ENCODE results near the gene NXPH4. TPM values are rescaled to one million over a fixed set of nuclear protein-coding genes. Genes with fewer than 3 reads are reported as not detected.

Gene NXPH4
- total and polyA plus RNA-seq, 2 donors (not counting 1 experiment from before 2014, with no cell fraction given) = 3.5 to 8.6 TPM

GRCh38 chr12:57193706-57194245, 22.8 kb upstream of the NXPH4 start:
- no peak for DNase-seq
- Histone ChIP-seq H3K4me1 (ENCODE audit: control insufficient read depth in 2 of 2, insufficient read depth in 2 of 2, low read length in 2 of 2) (no peaks in the 10 kb centered on the region), H3K9ac (ENCODE audit: low read length) (no peak overlapping the region), H3K4me2 (replicated peaks; ENCODE audit: low read depth, low read length, poor library complexity, severe bottlenecking) (no peak overlapping the region), H3K4me3 (ENCODE audit: control extremely low read depth in 1 of 5, extremely low read depth in 1 of 5, insufficient read depth in 1 of 5, low read depth in 2 of 5, low read length in 4 of 5) (no peak overlapping the region), H4K20me1 (ENCODE audit: control insufficient read depth, insufficient read depth, low read length, poor library complexity, severe bottlenecking) (no peaks in the 10 kb centered on the region), H3K36me3 (replicated peaks in 1 of 2; ENCODE audit: control extremely low read depth in 1 of 2, control insufficient read depth in 1 of 2, extremely low read depth in 1 of 2, insufficient read depth in 2 of 2, low read length in 1 of 2) (no peaks in the 10 kb centered on the region), H2AFZ (ENCODE audit: insufficient read depth, low read depth, low read length, poor library complexity, severe bottlenecking) (no peak overlapping the region), H3K27me3 (replicated peaks in 1 of 4; ENCODE audit: control extremely low read depth in 1 of 4, control insufficient read depth in 3 of 4, insufficient read depth in 4 of 4, low read length in 3 of 4) (no peaks in the 10 kb centered on the region), H3K9me3 (ENCODE audit: control extremely low read depth in 1 of 3, control insufficient read depth in 2 of 3, insufficient read depth in 1 of 3, low read length in 2 of 3) (no peaks in the 10 kb centered on the region), H3K27ac (ENCODE audit: low read length in 2 of 2) (no peak overlapping the region), H3K79me2 (ENCODE audit: control insufficient read depth, insufficient read depth, low read length) (no peaks in the 10 kb centered on the region)
- CTCF ChIA-PET = interaction anchor here (1.5 kb wide), 1 partner anchor 10 kb away, joined by 3 read pairs; no protein-coding TSS in a partner anchor
- no peak overlapping the region for H3K27ac Mint-ChIP-seq
- H3K4me3 Mint-ChIP-seq = no peak overlapping the region
- no peaks in the 10 kb centered on the region for H3K4me1 Mint-ChIP-seq
- WGBS (ENCODE audit: insufficient coverage) = 93% methylated on average over 19 of the region's 19 CpGs
- no peak for ATAC-seq (ENCODE audit: low read depth)
- intact Hi-C loops (cut with micrococcal nuclease) = no loop called here
- TF ChIP-seq, protein P1, sequence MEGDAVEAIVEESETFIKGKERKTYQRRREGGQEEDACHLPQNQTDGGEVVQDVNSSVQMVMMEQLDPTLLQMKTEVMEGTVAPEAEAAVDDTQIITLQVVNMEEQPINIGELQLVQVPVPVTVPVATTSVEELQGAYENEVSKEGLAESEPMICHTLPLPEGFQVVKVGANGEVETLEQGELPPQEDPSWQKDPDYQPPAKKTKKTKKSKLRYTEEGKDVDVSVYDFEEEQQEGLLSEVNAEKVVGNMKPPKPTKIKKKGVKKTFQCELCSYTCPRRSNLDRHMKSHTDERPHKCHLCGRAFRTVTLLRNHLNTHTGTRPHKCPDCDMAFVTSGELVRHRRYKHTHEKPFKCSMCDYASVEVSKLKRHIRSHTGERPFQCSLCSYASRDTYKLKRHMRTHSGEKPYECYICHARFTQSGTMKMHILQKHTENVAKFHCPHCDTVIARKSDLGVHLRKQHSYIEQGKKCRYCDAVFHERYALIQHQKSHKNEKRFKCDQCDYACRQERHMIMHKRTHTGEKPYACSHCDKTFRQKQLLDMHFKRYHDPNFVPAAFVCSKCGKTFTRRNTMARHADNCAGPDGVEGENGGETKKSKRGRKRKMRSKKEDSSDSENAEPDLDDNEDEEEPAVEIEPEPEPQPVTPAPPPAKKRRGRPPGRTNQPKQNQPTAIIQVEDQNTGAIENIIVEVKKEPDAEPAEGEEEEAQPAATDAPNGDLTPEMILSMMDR (IDR thresholded peaks at IDR 0.05) = no peak
- TF ChIP-seq EZH2 (IDR thresholded peaks at IDR 0.05; ENCODE audit: borderline replicate concordance, insufficient read depth, low read depth, low read length, poor library complexity, severe bottlenecking) = no peak
- POLR2A ChIA-PET = no interaction called here
- no peaks in the 10 kb centered on the region for H3K9me3 Mint-ChIP-seq (ENCODE audit: insufficient read depth)
- H3K27me3 Mint-ChIP-seq = no peaks in the 10 kb centered on the region

GRCh38 chr12:57194253-57194652, 22.3 kb upstream of the NXPH4 start:
- DNase-seq (no peak), ATAC-seq (ENCODE audit: low read depth) (no peak)
- TF ChIP-seq, protein P1 (IDR thresholded peaks at IDR 0.05) = no peak
- TF ChIP-seq EZH2 (IDR thresholded peaks at IDR 0.05; ENCODE audit: borderline replicate concordance, insufficient read depth, low read depth, low read length, poor library complexity, severe bottlenecking) = no peak
- H3K27ac ChIP-seq (ENCODE audit: low read length in 2 of 2) = no peak overlapping the region
- no peaks in the 10 kb centered on the region for H3K27me3 ChIP-seq (replicated peaks in 1 of 4; ENCODE audit: control extremely low read depth in 1 of 4, control insufficient read depth in 3 of 4, insufficient read depth in 4 of 4, low read length in 3 of 4)
- no peak overlapping the region for H3K4me3 ChIP-seq (ENCODE audit: control extremely low read depth in 1 of 5, extremely low read depth in 1 of 5, insufficient read depth in 1 of 5, low read depth in 2 of 5, low read length in 4 of 5)
- no peaks in the 10 kb centered on the region for H3K79me2 ChIP-seq (ENCODE audit: control insufficient read depth, insufficient read depth, low read length)
- no peaks in the 10 kb centered on the region for H3K9me3 ChIP-seq (ENCODE audit: control extremely low read depth in 1 of 3, control insufficient read depth in 2 of 3, insufficient read depth in 1 of 3, low read length in 2 of 3)
- no peak overlapping the region for H3K27ac Mint-ChIP-seq
- no peaks in the 10 kb centered on the region for H3K36me3 ChIP-seq (replicated peaks in 1 of 2; ENCODE audit: control extremely low read depth in 1 of 2, control insufficient read depth in 1 of 2, extremely low read depth in 1 of 2, insufficient read depth in 2 of 2, low read length in 1 of 2)
- no peak overlapping the region for H3K4me3 Mint-ChIP-seq
- H3K4me1 ChIP-seq (ENCODE audit: control insufficient read depth in 2 of 2, insufficient read depth in 2 of 2, low read length in 2 of 2) = no peaks in the 10 kb centered on the region
- intact Hi-C loops (cut with micrococcal nuclease) = no loop called here
- no peaks in the 10 kb centered on the region for H3K4me1 Mint-ChIP-seq
- H3K9ac ChIP-seq (ENCODE audit: low read length) = no peak overlapping the region
- WGBS (ENCODE audit: insufficient coverage) = 92% methylated on average over 18 of the region's 18 CpGs
- H3K9me3 Mint-ChIP-seq (ENCODE audit: insufficient read depth) = no peaks in the 10 kb centered on the region
- no peaks in the 10 kb centered on the region for H3K27me3 Mint-ChIP-seq
- ChIA-PET POLR2A (no interaction called here), CTCF (interaction anchor here (1.5 kb wide), 1 partner anchor 11 kb away, joined by 3 read pairs; no protein-coding TSS in a partner anchor)
- no peaks in the 10 kb centered on the region for H4K20me1 ChIP-seq (ENCODE audit: control insufficient read depth, insufficient read depth, low read length, poor library complexity, severe bottlenecking)
- H2AFZ ChIP-seq (ENCODE audit: insufficient read depth, low read depth, low read length, poor library complexity, severe bottlenecking) = no peak overlapping the region
- no peak overlapping the region for H3K4me2 ChIP-seq (replicated peaks; ENCODE audit: low read depth, low read length, poor library complexity, severe bottlenecking)

All from B cell (primary cell).